Hepatocyte (in vitro differentiated cells): ENCODE results near the gene TDRD6.

Source experiments
- CTCF ChIP-seq: fragments of 200-600 bp; sonication (generic); IDR thresholded peaks from 2 replicates; pipeline ENCODE4 v1.5.1; 2016; ENCODE audit warnings: antibody characterized with exemption, mild to moderate bottlenecking; ENCODE audit not compliant: poor library complexity
- EZH2 ChIP-seq: fragments of 200-600 bp; sonication (generic); IDR thresholded peaks from 2 replicates; pipeline ENCODE4 v1.6.1; 2016; ENCODE audit warnings: antibody characterized with exemption, mild to moderate bottlenecking, borderline replicate concordance
- EZH2phosphoT487 ChIP-seq: fragments of 200-600 bp; sonication (generic); IDR thresholded peaks from one replicate; pipeline ENCODE4 v1.6.1; 2018; ENCODE audit warnings: antibody characterized with exemption, mild to moderate bottlenecking, low read depth, moderate library complexity; ENCODE audit not compliant: unreplicated experiment, severe bottlenecking

DNA sequence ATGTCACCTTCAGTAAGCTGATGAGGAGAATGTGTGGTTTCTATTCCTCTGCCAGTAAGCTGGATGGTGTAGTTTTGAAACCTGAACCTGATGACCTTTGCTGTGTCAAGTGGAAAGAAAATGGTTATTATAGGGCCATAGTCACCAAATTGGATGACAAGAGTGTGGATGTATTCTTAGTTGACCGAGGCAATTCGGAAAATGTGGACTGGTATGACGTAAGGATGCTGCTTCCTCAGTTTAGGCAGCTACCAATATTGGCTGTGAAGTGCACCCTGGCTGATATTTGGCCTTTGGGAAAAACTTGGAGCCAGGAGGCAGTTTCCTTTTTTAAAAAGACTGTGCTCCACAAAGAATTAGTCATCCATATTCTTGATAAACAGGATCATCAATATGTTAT lies 2.0 kb downstream of the TDRD6 start:
- no peak for TF ChIP-seq CTCF
- no peak for TF ChIP-seq EZH2phosphoT487
- no peak for TF ChIP-seq EZH2
